CD8-positive, alpha-beta memory T cell (primary cell): ENCODE data around the gene ECM2. TPM values are rescaled to one million over a fixed set of nuclear protein-coding genes. Genes with fewer than 3 reads are reported as not detected.

Source experiments
- CTCF ChIA-PET: fragments of 350-600 bp; sonication (Branson Sonifier 250); formaldehyde crosslinking; loops from one replicate; lab custom pipeline; 2021; ENCODE audit warnings: antibody characterized with exemption; lab: Charles Lee
- POLR2A ChIA-PET: fragments of 350-600 bp; sonication (Branson Sonifier 250); formaldehyde crosslinking; loops from one replicate; lab custom pipeline; 2021; ENCODE audit warnings: antibody characterized with exemption; lab: Charles Lee
- DNase-seq, 5 donors: peaks; one replicate each; pipeline versions ENCODE4 v3.0.0 to v3.0.0-alpha.2; 2020 to 2022; ENCODE audit warnings: mixed read lengths in 1 of 5
- H3K27ac ChIP-seq: one replicate; pipeline ENCODE4 v1.7.0; 2013; ENCODE audit warnings: low read depth, mild to moderate bottlenecking, low read length, moderate library complexity
- H3K27me3 ChIP-seq: 2 replicates; pipeline ENCODE4 v1.7.0; 2013; ENCODE audit warnings: low read length, mild to moderate bottlenecking; ENCODE audit not compliant: insufficient read depth, poor library complexity, severe bottlenecking
- H3K36me3 ChIP-seq: 2 replicates; pipeline ENCODE4 v1.7.0; 2013; ENCODE audit warnings: mild to moderate bottlenecking, low read length, moderate library complexity; ENCODE audit not compliant: insufficient read depth
- H3K4me1 ChIP-seq: 2 replicates; pipeline ENCODE4 v1.7.0; 2013; ENCODE audit warnings: mild to moderate bottlenecking, low read length, moderate library complexity; ENCODE audit not compliant: insufficient read depth
- H3K4me3 ChIP-seq: 2 replicates; pipeline ENCODE4 v1.7.0; 2013; ENCODE audit warnings: mild to moderate bottlenecking, low read length
- H3K9me3 ChIP-seq: 2 replicates; pipeline ENCODE4 v1.7.0; 2013; ENCODE audit warnings: mild to moderate bottlenecking, low read length
- H3K27ac Mint-ChIP-seq, 8 donors: one replicate each; pipeline ENCODE4 v1.8.0; 2020 to 2021; ENCODE audit warnings: mixed read lengths in 8 of 8, mild to moderate bottlenecking in 6 of 8, inconsistent platforms in 3 of 8, moderate library complexity in 3 of 8
- H3K27me3 Mint-ChIP-seq, 2 donors: one replicate each; pipeline ENCODE4 v1.8.0; 2020 to 2021; ENCODE audit warnings: mixed read lengths in 2 of 2, mild to moderate bottlenecking in 1 of 2, moderate library complexity in 1 of 2
- H3K36me3 Mint-ChIP-seq, 3 donors: one replicate each; pipeline ENCODE4 v1.8.0; 2020 to 2021; ENCODE audit warnings: mixed read lengths in 3 of 3, inconsistent platforms in 1 of 3, mild to moderate bottlenecking in 1 of 3
- H3K4me1 Mint-ChIP-seq, 3 donors: one replicate each; pipeline ENCODE4 v1.8.0; 2020 to 2021; ENCODE audit warnings: mixed read lengths in 3 of 3, inconsistent platforms in 1 of 3, mild to moderate bottlenecking in 1 of 3
- H3K4me3 Mint-ChIP-seq, 7 donors: one replicate each; pipeline ENCODE4 v1.8.0; 2020 to 2021; ENCODE audit warnings: mixed read lengths in 7 of 7, mild to moderate bottlenecking in 6 of 7, moderate library complexity in 4 of 7, inconsistent platforms in 2 of 7
- H3K9me3 Mint-ChIP-seq, 5 donors: one replicate each; pipeline ENCODE4 v1.8.0; 2020 to 2022; ENCODE audit warnings: mixed read lengths in 5 of 5, mild to moderate bottlenecking in 3 of 5, moderate library complexity in 2 of 5, inconsistent platforms in 1 of 5
- polyA plus RNA-seq: library from polyadenylated mRNA; unstranded; fragments of 300-500 nt; fragmentation: Illumina TruSeq; gene quantifications from one replicate; pipeline ENCODE4 v1.2.3, GENCODE V29; 2021
- total RNA-seq, 2 experiments: library from RNA; stranded (reverse); gene quantifications; one replicate each; pipeline ENCODE4 v1.2.3, GENCODE V29; 2021

Gene ECM2
- total and polyA plus RNA-seq, 3 experiments from 2014 or later = not detected

DNA sequence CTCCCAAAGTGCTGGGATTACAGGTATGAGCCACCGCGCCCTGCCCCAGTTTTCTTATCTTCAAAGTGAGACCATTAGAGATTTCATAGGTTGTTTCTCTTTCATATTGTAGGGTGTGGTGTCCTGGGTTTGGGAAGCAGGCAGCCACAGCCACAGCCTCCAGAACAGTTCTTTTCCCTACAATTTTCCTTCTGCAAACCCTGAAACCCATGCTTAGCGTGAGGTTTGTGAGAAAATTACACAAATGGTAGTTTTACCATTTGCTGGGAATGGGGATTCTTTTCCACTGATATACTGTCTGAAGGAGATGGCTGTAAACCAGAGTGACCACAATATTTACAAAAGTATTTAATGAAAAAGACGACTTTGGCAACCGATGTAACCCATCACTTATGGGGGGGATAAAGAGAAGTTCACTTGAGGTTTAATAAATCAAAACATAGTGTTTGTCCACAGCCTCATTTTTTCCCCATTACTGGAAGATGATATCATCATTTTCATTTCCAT lies 26.7 kb upstream of the ECM2 start:
- CTCF ChIA-PET = no interaction called here
- H3K36me3 ChIP-seq = no peaks in the 10 kb centered on the region
- H3K4me1 Mint-ChIP-seq = no peaks in the 10 kb centered on the region
- no peak overlapping the region for H3K27ac Mint-ChIP-seq
- no peak for DNase-seq
- POLR2A ChIA-PET = no interaction called here
- H3K4me3 Mint-ChIP-seq = no peak overlapping the region
- no peak overlapping the region for H3K4me3 ChIP-seq
- H3K9me3 Mint-ChIP-seq = peaks cover 6 to 21% (median 10%) of the 10 kb centered on the region in 5 donors
- no peaks in the 10 kb centered on the region for H3K4me1 ChIP-seq
- peaks cover 0 to 44% (median 1%) of the 10 kb centered on the region in 3 donors for H3K36me3 Mint-ChIP-seq
- no peak overlapping the region for H3K27ac ChIP-seq
- H3K27me3 ChIP-seq = no peaks in the 10 kb centered on the region
- H3K27me3 Mint-ChIP-seq = no peaks in the 10 kb centered on the region
- no peaks in the 10 kb centered on the region for H3K9me3 ChIP-seq

DNA sequence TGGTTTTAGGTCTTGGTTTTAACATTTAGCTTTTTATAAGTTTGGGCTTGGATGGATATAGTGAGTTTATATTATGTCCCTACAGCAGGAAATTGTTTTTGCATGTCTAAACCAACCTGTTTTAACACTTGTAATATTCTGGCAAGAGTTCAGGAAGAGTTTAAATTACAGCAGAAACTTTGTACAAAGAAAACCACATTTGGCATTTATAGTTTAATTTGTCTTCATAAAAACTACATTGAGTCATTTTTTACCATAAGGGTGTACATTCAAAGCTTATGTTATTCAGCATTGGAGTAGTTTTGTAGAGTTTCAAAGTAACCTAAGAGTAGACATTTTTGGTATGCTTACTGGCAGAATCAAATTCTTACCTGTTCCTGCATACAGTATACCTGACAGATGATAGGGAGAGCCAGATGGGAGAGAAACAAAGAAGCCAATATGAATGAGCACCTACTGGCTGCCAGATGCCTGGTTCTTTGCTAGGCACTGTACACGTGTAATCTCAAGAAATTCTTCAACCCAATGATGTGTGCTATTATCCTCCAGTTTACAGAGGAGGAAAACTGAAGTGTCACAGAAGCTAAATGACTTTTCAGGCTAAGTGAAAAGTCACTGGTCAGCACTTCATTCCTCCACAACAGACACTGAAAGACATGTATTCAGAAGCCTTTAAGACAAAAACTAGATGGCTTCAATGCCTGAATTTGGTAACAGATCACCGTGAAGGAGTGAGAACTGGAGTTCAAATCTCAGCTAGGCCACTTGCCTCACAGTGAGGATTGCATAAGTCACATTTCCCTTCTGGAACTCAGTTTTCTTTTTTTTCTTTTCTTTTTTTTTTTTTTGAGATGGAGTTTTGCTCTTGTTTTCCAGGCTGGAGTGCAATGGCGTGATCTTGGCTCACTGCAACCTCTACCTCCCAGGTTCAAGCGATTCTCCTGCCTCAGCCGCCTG lies 25.9 kb upstream of the ECM2 start:
- H3K27ac Mint-ChIP-seq = no peak overlapping the region
- H3K4me1 Mint-ChIP-seq = no peaks in the 10 kb centered on the region
- DNase-seq = no peak
- H3K9me3 ChIP-seq = no peaks in the 10 kb centered on the region
- ChIA-PET CTCF (no interaction called here), POLR2A (no interaction called here)
- H3K27me3 Mint-ChIP-seq = no peaks in the 10 kb centered on the region
- H3K4me1 ChIP-seq = no peaks in the 10 kb centered on the region
- H3K36me3 Mint-ChIP-seq = peaks cover 0 to 41% (median 1%) of the 10 kb centered on the region in 3 donors
- H3K4me3 ChIP-seq = no peak overlapping the region
- H3K4me3 Mint-ChIP-seq = no peak overlapping the region
- peaks cover 6 to 18% (median 7%) of the 10 kb centered on the region in 5 donors for H3K9me3 Mint-ChIP-seq
- H3K27ac ChIP-seq = no peak overlapping the region
- H3K27me3 ChIP-seq = no peaks in the 10 kb centered on the region
- H3K36me3 ChIP-seq = no peaks in the 10 kb centered on the region

DNA sequence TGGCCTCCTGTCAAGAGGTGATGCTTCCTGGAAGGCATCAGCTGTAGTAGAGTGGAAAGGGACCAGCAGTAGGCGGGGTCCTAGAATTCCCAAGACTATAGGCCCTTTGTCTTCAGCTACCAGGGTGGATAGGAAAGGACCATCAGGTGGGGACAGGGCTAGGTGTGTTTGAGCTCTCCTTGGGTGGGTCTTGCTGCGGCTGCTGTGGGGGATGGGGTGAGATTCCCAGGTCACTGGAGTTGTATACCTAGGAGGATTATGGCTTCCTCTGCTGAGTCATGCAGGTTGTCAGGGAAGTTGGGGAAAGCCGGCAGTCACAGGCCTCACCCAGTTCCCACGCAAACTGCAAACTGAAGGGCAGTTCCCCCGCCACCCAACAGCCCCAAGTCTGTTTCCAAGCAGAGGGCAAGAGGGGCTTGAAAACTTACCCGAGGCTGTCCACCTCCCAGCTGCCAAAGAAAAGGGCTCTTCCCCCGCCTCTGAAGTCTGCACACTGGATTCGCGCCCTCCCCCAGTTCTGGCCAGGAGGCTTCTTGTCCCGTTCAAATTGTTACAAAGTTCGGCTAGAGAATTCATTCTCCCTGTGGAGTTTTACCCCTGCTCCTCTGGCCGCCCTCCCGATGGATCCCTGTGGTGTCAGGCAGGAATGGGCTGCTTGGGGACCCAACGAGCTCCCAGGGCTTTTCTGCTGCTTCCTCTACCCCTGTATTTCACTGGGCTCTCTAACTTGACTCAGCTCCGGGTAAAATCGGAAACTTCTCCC lies 23.0 kb upstream of the ECM2 start:
- DNase-seq = no peak
- no peak overlapping the region for H3K27ac Mint-ChIP-seq
- no peak overlapping the region for H3K4me3 ChIP-seq
- no peaks in the 10 kb centered on the region for H3K4me1 ChIP-seq
- no peaks in the 10 kb centered on the region for H3K36me3 ChIP-seq
- peaks cover 0 to 2% of the 10 kb centered on the region in 2 donors for H3K27me3 Mint-ChIP-seq
- H3K4me3 Mint-ChIP-seq = no peak overlapping the region
- H3K27me3 ChIP-seq = no peaks in the 10 kb centered on the region
- H3K4me1 Mint-ChIP-seq = no peaks in the 10 kb centered on the region
- ChIA-PET CTCF (no interaction called here), POLR2A (no interaction called here)
- H3K9me3 ChIP-seq = no peaks in the 10 kb centered on the region
- H3K36me3 Mint-ChIP-seq = peaks cover 0 to 45% (median 1%) of the 10 kb centered on the region in 3 donors
- H3K9me3 Mint-ChIP-seq = peaks cover 0 to 5% (median 0%) of the 10 kb centered on the region in 5 donors
- no peak overlapping the region for H3K27ac ChIP-seq

- H3K4me1 Mint-ChIP-seq = no peaks in the 10 kb centered on the region
- peaks cover 0 to 20% (median 1%) of the 10 kb centered on the region in 3 donors for H3K36me3 Mint-ChIP-seq
- Histone ChIP-seq H3K27ac (no peak overlapping the region), H3K4me1 (no peaks in the 10 kb centered on the region), H3K4me3 (no peak overlapping the region), H3K9me3 (no peaks in the 10 kb centered on the region), H3K27me3 (no peaks in the 10 kb centered on the region), H3K36me3 (no peaks in the 10 kb centered on the region)
- CTCF ChIA-PET = no interaction called here
- no peak overlapping the region for H3K27ac Mint-ChIP-seq
- POLR2A ChIA-PET = no interaction called here
- no peak for DNase-seq
- no peak overlapping the region for H3K4me3 Mint-ChIP-seq
- peaks cover 0 to 4% (median 0%) of the 10 kb centered on the region in 5 donors for H3K9me3 Mint-ChIP-seq
- H3K27me3 Mint-ChIP-seq = peaks cover 0 to 3% of the 10 kb centered on the region in 2 donors
Observed at GRCh38 chr9:92550765-92551164, 15.0 kb upstream of the ECM2 start.

- H3K36me3 Mint-ChIP-seq = peaks cover 0 to 11% (median 1%) of the 10 kb centered on the region in 3 donors
- POLR2A ChIA-PET = no interaction called here
- no peak overlapping the region for H3K27ac Mint-ChIP-seq
- Histone ChIP-seq H3K4me1 (no peaks in the 10 kb centered on the region), H3K9me3 (no peaks in the 10 kb centered on the region), H3K27ac (no peak overlapping the region), H3K36me3 (no peaks in the 10 kb centered on the region), H3K27me3 (no peaks in the 10 kb centered on the region), H3K4me3 (no peak overlapping the region)
- peaks cover 0 to 5% (median 0%) of the 10 kb centered on the region in 5 donors for H3K9me3 Mint-ChIP-seq
- no peak for DNase-seq
- H3K27me3 Mint-ChIP-seq = no peaks in the 10 kb centered on the region
- H3K4me1 Mint-ChIP-seq = no peaks in the 10 kb centered on the region
- CTCF ChIA-PET = no interaction called here
- no peak overlapping the region for H3K4me3 Mint-ChIP-seq
Observed at GRCh38 chr9:92547356-92547755, 11.6 kb upstream of the ECM2 start.

DNA sequence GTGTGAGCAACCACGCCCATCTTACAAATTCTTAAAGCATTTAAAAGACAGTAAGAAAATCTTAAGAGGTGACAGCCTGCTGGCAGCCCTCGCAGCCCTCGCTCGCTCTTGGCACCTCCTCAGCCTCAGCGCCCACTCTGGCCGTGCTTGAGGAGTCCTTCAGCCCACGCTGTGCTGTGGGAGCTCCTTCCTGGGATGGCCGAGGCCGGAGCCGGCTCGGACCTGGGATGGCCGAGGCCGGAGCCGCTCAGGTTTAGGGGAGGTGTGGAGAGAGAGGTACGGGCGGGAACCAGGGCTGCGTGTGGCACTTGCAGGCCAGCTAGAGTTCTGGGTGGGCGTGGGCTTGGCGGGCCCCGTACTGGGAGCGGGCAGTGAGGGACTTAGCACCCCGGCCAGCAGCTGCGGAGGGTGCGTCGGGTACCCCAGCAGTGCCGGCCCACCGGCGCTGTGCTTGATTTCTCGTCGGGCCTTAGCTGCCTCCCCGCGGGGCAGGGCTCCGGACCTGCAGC lies 9.3 kb upstream of the ECM2 start:
- no peaks in the 10 kb centered on the region for H3K27me3 Mint-ChIP-seq
- ChIA-PET POLR2A (no interaction called here), CTCF (no interaction called here)
- peaks cover 0 to 5% (median 0%) of the 10 kb centered on the region in 5 donors for H3K9me3 Mint-ChIP-seq
- H3K4me3 Mint-ChIP-seq = no peak overlapping the region
- H3K36me3 Mint-ChIP-seq = peaks cover 0 to 11% (median 1%) of the 10 kb centered on the region in 3 donors
- H3K4me1 ChIP-seq = no peaks in the 10 kb centered on the region
- H3K4me3 ChIP-seq = no peak overlapping the region
- no peaks in the 10 kb centered on the region for H3K36me3 ChIP-seq
- H3K4me1 Mint-ChIP-seq = no peaks in the 10 kb centered on the region
- no peak overlapping the region for H3K27ac ChIP-seq
- H3K27ac Mint-ChIP-seq = no peak overlapping the region
- H3K27me3 ChIP-seq = no peaks in the 10 kb centered on the region
- no peaks in the 10 kb centered on the region for H3K9me3 ChIP-seq
- no peak for DNase-seq

- H3K4me3 Mint-ChIP-seq = no peak overlapping the region
- ChIA-PET CTCF (no interaction called here), POLR2A (no interaction called here)
- no peak for DNase-seq
- Histone ChIP-seq H3K27ac (no peak overlapping the region), H3K4me3 (no peak overlapping the region), H3K9me3 (no peaks in the 10 kb centered on the region), H3K4me1 (no peaks in the 10 kb centered on the region), H3K27me3 (no peaks in the 10 kb centered on the region), H3K36me3 (no peaks in the 10 kb centered on the region)
- peaks cover 0 to 10% (median 1%) of the 10 kb centered on the region in 3 donors for H3K36me3 Mint-ChIP-seq
- no peak overlapping the region for H3K27ac Mint-ChIP-seq
- H3K27me3 Mint-ChIP-seq = no peaks in the 10 kb centered on the region
- no peaks in the 10 kb centered on the region for H3K4me1 Mint-ChIP-seq
- H3K9me3 Mint-ChIP-seq = peaks cover 0 to 5% (median 0%) of the 10 kb centered on the region in 5 donors
Observed at GRCh38 chr9:92543972-92544371, 8.2 kb upstream of the ECM2 start.
